ENCODE results near the gene HS6ST1.

The HS6ST1 gene

DNA sequence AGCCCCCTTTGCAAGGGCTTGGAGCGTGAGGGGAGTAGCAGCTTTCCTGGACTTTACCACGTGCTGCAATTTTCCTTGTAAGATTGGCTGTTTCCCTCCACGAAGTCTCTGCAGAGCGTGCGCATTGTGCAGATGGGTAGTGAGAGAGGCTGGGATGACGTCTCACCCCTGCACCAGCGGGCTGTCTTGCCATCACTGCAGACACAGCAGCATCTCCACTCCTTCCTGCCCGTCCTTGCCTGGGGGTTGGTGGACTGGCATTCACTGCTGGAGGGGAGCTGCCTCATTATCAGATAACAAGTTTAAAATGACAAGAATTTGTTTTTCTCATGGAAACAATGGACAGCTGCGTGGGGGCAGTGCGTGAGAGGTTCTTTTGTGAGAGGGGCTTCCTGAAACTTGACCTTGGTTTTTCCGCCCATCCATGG lies 45.3 kb upstream of the HS6ST1 start:
- TF ChIP-seq ESRRG (CRISPR knock-in tag; IDR thresholded peaks at IDR 0.05): no peak
- no peak for TF ChIP-seq ZC3H10 (CRISPR knock-in tag; IDR thresholded peaks at IDR 0.05)
- TF ChIP-seq, protein P1, sequence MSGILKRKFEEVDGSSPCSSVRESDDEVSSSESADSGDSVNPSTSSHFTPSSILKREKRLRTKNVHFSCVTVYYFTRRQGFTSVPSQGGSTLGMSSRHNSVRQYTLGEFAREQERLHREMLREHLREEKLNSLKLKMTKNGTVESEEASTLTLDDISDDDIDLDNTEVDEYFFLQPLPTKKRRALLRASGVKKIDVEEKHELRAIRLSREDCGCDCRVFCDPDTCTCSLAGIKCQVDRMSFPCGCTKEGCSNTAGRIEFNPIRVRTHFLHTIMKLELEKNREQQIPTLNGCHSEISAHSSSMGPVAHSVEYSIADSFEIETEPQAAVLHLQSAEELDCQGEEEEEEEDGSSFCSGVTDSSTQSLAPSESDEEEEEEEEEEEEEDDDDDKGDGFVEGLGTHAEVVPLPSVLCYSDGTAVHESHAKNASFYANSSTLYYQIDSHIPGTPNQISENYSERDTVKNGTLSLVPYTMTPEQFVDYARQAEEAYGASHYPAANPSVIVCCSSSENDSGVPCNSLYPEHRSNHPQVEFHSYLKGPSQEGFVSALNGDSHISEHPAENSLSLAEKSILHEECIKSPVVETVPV (CRISPR knock-in tag; IDR thresholded peaks at IDR 0.05): no peak
- no peak for TF ChIP-seq OSR1 (CRISPR knock-in tag; IDR thresholded peaks at IDR 0.05)
- TF ChIP-seq ZFP3 (CRISPR knock-in tag; IDR thresholded peaks at IDR 0.05): no peak
- no peak for TF ChIP-seq BACH2 (CRISPR knock-in tag; IDR thresholded peaks at IDR 0.05; ENCODE audit: borderline replicate concordance)
- TF ChIP-seq ZNF8 (CRISPR knock-in tag; IDR thresholded peaks at IDR 0.05): no peak
- TF ChIP-seq ARNTL (CRISPR knock-in tag; IDR thresholded peaks at IDR 0.05; ENCODE audit: borderline replicate concordance, low read depth): no peak
- TF ChIP-seq, protein P2, sequence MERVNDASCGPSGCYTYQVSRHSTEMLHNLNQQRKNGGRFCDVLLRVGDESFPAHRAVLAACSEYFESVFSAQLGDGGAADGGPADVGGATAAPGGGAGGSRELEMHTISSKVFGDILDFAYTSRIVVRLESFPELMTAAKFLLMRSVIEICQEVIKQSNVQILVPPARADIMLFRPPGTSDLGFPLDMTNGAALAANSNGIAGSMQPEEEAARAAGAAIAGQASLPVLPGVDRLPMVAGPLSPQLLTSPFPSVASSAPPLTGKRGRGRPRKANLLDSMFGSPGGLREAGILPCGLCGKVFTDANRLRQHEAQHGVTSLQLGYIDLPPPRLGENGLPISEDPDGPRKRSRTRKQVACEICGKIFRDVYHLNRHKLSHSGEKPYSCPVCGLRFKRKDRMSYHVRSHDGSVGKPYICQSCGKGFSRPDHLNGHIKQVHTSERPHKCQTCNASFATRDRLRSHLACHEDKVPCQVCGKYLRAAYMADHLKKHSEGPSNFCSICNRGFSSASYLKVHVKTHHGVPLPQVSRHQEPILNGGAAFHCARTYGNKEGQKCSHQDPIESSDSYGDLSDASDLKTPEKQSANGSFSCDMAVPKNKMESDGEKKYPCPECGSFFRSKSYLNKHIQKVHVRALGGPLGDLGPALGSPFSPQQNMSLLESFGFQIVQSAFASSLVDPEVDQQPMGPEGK (CRISPR knock-in tag; IDR thresholded peaks at IDR 0.05; ENCODE audit: borderline replicate concordance): no peak
- TF ChIP-seq ISL1 (CRISPR knock-in tag; IDR thresholded peaks at IDR 0.05): no peak
- ATAC-seq: no peak

DNA sequence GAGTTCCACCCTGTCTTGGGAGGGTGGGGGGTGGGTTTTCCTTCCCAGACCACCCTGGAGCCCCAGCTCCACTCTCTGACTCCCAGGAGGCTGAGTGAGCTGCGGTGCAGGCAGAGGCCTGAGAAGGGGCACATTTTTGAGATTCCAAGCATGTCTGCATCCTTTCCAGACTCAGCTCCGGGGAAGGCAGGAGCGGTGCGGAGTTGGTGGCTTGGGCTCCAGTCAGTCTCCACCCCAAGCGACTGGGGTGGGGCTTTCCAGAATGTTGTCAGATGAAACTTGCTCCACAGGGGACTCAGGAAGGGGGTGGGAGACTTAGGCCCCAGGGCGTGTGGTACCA lies 44.2 kb upstream of the HS6ST1 start:
- TF ChIP-seq ISL1 (CRISPR knock-in tag; IDR thresholded peaks at IDR 0.05) (no peak), ZC3H10 (CRISPR knock-in tag; IDR thresholded peaks at IDR 0.05) (no peak), ZFP30 (CRISPR knock-in tag; IDR thresholded peaks at IDR 0.05) (no peak), OSR1 (CRISPR knock-in tag; IDR thresholded peaks at IDR 0.05) (no peak), RARB (CRISPR knock-in tag; IDR thresholded peaks at IDR 0.05) (no peak), TCF4 (CRISPR knock-in tag; IDR thresholded peaks at IDR 0.05; ENCODE audit: borderline replicate concordance) (no peak)
- peak; percentile 84 for ATAC-seq

DNA sequence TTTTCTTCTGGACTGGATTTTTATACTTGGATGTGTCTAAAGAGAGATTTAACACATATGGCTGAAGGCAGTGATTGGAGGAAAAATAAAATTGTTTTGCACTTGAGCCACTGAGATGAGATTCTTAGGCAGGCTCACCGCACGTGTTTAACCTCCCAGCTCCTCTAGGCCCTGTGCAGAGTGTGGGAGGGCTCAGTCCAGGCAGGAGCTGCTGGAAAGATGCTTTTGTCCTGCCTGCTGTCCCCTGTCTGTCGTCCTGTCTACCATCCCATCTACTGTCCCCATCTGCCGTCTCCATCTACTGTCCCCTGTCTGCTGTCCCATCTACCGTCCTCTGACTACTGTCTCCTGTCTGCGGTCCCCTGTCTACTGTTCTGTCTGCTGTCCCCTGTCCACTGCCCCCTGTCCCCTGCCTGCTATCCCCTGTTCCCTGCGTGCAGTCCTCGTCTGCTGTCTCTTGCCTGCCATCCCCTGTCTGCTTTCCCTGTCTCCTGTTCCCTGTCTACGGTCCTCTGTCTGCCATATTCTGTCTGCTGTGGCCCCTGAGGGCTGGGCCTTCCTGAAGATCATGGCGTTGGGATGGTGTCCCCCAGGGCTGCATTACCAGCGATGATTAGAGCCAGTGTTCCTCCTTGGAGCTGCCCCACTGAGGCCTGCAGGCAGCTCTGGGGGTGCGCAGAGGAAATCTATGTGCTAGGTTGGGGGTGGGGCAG lies 43.7 kb upstream of the HS6ST1 start:
- ATAC-seq: peak; percentile 18
- TF ChIP-seq OSR1 (CRISPR knock-in tag; IDR thresholded peaks at IDR 0.05): no peak
- TF ChIP-seq TCF4 (CRISPR knock-in tag; IDR thresholded peaks at IDR 0.05; ENCODE audit: borderline replicate concordance): no peak
- TF ChIP-seq PPARA (CRISPR knock-in tag; IDR thresholded peaks at IDR 0.05; ENCODE audit: borderline replicate concordance): no peak
- TF ChIP-seq SNAI2 (CRISPR knock-in tag; IDR thresholded peaks at IDR 0.05): no peak
- TF ChIP-seq, protein P3, sequence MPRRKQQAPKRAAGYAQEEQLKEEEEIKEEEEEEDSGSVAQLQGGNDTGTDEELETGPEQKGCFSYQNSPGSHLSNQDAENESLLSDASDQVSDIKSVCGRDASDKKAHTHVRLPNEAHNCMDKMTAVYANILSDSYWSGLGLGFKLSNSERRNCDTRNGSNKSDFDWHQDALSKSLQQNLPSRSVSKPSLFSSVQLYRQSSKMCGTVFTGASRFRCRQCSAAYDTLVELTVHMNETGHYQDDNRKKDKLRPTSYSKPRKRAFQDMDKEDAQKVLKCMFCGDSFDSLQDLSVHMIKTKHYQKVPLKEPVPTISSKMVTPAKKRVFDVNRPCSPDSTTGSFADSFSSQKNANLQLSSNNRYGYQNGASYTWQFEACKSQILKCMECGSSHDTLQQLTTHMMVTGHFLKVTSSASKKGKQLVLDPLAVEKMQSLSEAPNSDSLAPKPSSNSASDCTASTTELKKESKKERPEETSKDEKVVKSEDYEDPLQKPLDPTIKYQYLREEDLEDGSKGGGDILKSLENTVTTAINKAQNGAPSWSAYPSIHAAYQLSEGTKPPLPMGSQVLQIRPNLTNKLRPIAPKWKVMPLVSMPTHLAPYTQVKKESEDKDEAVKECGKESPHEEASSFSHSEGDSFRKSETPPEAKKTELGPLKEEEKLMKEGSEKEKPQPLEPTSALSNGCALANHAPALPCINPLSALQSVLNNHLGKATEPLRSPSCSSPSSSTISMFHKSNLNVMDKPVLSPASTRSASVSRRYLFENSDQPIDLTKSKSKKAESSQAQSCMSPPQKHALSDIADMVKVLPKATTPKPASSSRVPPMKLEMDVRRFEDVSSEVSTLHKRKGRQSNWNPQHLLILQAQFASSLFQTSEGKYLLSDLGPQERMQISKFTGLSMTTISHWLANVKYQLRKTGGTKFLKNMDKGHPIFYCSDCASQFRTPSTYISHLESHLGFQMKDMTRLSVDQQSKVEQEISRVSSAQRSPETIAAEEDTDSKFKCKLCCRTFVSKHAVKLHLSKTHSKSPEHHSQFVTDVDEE (CRISPR knock-in tag; IDR thresholded peaks at IDR 0.05): no peak
- TF ChIP-seq ZFP30 (CRISPR knock-in tag; IDR thresholded peaks at IDR 0.05): no peak
- no peak for TF ChIP-seq CSDC2 (CRISPR knock-in tag; IDR thresholded peaks at IDR 0.05)
- TF ChIP-seq, protein P4, sequence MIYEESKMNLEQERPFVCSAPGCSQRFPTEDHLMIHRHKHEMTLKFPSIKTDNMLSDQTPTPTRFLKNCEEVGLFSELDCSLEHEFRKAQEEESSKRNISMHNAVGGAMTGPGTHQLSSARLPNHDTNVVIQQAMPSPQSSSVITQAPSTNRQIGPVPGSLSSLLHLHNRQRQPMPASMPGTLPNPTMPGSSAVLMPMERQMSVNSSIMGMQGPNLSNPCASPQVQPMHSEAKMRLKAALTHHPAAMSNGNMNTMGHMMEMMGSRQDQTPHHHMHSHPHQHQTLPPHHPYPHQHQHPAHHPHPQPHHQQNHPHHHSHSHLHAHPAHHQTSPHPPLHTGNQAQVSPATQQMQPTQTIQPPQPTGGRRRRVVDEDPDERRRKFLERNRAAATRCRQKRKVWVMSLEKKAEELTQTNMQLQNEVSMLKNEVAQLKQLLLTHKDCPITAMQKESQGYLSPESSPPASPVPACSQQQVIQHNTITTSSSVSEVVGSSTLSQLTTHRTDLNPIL (CRISPR knock-in tag; IDR thresholded peaks at IDR 0.05; ENCODE audit: low read depth): no peak
- TF ChIP-seq TOX (CRISPR knock-in tag; IDR thresholded peaks at IDR 0.05; ENCODE audit: borderline replicate concordance): no peak
- TF ChIP-seq, protein P2 (CRISPR knock-in tag; IDR thresholded peaks at IDR 0.05; ENCODE audit: borderline replicate concordance): no peak
- no peak for TF ChIP-seq ZNF565 (CRISPR knock-in tag; conservative IDR thresholded peaks at IDR 0.05; ENCODE audit: low read depth)
- TF ChIP-seq BACH2 (CRISPR knock-in tag; IDR thresholded peaks at IDR 0.05; ENCODE audit: borderline replicate concordance): no peak
